WTC11 (cell line): ENCODE results near the gene EHBP1.

Experiments used
- CREB1 ChIP-seq: sonication (generic); formaldehyde crosslinking; IDR thresholded peaks from 2 replicates; pipeline ENCODE4 v1.8.0; 2023; ENCODE audit warnings: mild to moderate bottlenecking, missing genetic modification reagents
- ETV6 ChIP-seq: sonication (generic); formaldehyde crosslinking; IDR thresholded peaks from 2 replicates; pipeline ENCODE4 v1.8.1; 2022; ENCODE audit warnings: mild to moderate bottlenecking, missing genetic modification reagents
- FOXK1 ChIP-seq: sonication (generic); formaldehyde crosslinking; IDR thresholded peaks from 2 replicates; pipeline ENCODE4 v1.8.0; 2022; ENCODE audit warnings: mild to moderate bottlenecking, moderate library complexity, missing genetic modification reagents
- MXD4 ChIP-seq: fragments of 250-450 bp; sonication (Bioruptor Pico); IDR thresholded peaks from 2 replicates; pipeline ENCODE4 v1.8.0; 2021; ENCODE audit warnings: mild to moderate bottlenecking, moderate library complexity, borderline replicate concordance
- NFE2L1 ChIP-seq: sonication (generic); formaldehyde crosslinking; IDR thresholded peaks from 2 replicates; pipeline ENCODE4 v1.8.1; 2023; ENCODE audit warnings: missing genetic modification reagents
- SMAD3 ChIP-seq: sonication (generic); formaldehyde crosslinking; IDR thresholded peaks from 2 replicates; pipeline ENCODE4 v1.8.0; 2022; ENCODE audit warnings: missing genetic modification reagents, mild to moderate bottlenecking, borderline replicate concordance
- SP1 ChIP-seq: sonication (generic); formaldehyde crosslinking; conservative IDR thresholded peaks from 2 replicates; pipeline ENCODE4 v1.8.1; 2022; ENCODE audit warnings: missing genetic modification reagents
- TF ChIP-seq, protein P1 (sequence below): fragments of 200-600 bp; IDR thresholded peaks from 2 replicates; pipeline ENCODE4 v1.8.0; 2022; ENCODE audit warnings: antibody characterized with exemption
- TF ChIP-seq, protein P2 (sequence below): sonication (generic); formaldehyde crosslinking; conservative IDR thresholded peaks from 2 replicates; pipeline ENCODE4 v1.8.1; 2023; ENCODE audit warnings: mild to moderate bottlenecking, low read depth, missing genetic modification reagents, moderate library complexity

DNA sequence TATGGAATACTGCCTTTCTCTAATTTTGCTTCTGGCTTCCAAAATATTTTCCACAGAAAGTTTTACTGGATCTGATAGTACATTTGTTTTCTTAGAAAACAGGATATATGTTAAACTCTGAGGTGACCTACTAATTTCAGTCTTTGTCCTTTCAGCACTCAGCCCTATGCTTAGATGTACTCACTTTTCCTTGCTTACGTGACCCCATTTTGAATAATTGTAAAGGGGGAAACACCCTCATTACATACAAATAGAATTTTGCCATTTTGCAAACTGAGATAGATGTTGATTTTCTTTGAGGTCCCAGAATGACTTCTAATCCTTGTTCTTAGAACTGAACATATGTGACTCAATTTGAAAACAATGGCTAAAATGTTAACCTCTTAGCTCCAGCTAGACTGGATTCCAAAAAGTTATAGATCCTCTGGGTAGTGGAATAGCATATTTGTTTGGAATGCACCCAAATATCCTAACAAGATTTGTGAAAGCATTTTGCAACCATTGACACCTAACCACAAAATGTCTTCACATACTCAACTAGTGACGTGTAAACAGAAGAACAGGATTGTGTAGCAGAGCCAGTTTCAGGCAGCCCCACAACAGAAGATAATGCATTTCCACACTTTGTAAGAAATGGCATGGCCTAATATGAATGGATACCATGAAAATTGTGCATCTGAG, 44.8 kb upstream of the EHBP1 start:
- TF ChIP-seq, protein P1, sequence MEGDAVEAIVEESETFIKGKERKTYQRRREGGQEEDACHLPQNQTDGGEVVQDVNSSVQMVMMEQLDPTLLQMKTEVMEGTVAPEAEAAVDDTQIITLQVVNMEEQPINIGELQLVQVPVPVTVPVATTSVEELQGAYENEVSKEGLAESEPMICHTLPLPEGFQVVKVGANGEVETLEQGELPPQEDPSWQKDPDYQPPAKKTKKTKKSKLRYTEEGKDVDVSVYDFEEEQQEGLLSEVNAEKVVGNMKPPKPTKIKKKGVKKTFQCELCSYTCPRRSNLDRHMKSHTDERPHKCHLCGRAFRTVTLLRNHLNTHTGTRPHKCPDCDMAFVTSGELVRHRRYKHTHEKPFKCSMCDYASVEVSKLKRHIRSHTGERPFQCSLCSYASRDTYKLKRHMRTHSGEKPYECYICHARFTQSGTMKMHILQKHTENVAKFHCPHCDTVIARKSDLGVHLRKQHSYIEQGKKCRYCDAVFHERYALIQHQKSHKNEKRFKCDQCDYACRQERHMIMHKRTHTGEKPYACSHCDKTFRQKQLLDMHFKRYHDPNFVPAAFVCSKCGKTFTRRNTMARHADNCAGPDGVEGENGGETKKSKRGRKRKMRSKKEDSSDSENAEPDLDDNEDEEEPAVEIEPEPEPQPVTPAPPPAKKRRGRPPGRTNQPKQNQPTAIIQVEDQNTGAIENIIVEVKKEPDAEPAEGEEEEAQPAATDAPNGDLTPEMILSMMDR: no peak
- TF ChIP-seq SP1 (no peak), SMAD3 (CRISPR knock-in tag) (no peak), CREB1 (CRISPR knock-in tag) (no peak), ETV6 (no peak), FOXK1 (CRISPR knock-in tag) (no peak), NFE2L1 (CRISPR knock-in tag) (no peak), MXD4 (CRISPR knock-in tag) (no peak)
- TF ChIP-seq, protein P2, sequence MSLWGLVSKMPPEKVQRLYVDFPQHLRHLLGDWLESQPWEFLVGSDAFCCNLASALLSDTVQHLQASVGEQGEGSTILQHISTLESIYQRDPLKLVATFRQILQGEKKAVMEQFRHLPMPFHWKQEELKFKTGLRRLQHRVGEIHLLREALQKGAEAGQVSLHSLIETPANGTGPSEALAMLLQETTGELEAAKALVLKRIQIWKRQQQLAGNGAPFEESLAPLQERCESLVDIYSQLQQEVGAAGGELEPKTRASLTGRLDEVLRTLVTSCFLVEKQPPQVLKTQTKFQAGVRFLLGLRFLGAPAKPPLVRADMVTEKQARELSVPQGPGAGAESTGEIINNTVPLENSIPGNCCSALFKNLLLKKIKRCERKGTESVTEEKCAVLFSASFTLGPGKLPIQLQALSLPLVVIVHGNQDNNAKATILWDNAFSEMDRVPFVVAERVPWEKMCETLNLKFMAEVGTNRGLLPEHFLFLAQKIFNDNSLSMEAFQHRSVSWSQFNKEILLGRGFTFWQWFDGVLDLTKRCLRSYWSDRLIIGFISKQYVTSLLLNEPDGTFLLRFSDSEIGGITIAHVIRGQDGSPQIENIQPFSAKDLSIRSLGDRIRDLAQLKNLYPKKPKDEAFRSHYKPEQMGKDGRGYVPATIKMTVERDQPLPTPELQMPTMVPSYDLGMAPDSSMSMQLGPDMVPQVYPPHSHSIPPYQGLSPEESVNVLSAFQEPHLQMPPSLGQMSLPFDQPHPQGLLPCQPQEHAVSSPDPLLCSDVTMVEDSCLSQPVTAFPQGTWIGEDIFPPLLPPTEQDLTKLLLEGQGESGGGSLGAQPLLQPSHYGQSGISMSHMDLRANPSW (CRISPR knock-in tag): no peak
